ENCODE results near the gene CFD.

The CFD gene

DNA sequence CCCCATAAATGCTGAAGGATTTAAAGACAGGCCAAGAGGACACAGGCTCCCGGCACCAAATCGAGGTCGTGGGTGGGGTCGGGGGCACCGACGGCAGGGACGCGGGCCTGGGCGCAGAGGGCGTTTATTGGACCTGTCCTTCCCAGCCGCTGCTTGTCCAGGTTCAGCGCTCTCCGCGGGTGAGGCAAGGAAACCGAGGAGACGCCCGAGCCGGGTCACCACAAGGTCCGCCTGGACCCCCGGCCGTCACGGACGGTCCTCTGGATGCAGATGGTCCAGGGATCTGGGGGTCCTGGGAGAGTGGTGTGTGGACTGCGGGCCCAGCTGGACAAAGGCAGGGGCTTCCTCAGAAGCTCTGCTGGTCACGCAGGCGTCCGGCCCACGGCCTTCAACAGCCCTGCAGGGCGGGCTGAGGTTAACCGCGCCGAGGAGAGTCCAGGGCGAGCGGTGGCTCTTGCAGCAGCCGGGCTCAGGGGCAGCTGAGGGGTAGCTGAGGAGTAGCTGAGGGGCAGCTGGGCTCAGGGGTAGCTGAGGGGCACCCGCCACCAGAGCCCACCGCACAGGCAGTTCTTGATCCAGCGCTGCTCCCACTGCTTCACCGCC is 8.5 kb downstream of the CFD start:
- Histone ChIP-seq H3K9me3 (ENCODE audit: control insufficient read depth, insufficient read depth, low read depth, low read length) (no peaks in the 10 kb centered on the region), H3K4me3 (ENCODE audit: low read depth, low read length) (no peak overlapping the region), H3K4me1 (ENCODE audit: control insufficient read depth, insufficient read depth, low read length) (no peaks in the 10 kb centered on the region; the same call in 1 of the 2 replicates), H3K36me3 (ENCODE audit: control insufficient read depth in 2 of 2, insufficient read depth in 1 of 2, low read length in 2 of 2) (peaks cover 7 to 38% of the 10 kb centered on the region in 2 experiments; a peak in 2 of 3 replicates), H3K27ac (ENCODE audit: extremely low read depth, low read depth, low read length) (no peak overlapping the region)
- TF ChIP-seq ZNF280C (tag by site-specific recombination; IDR thresholded peaks at IDR 0.05) (no peak), OSR2 (tag by site-specific recombination; IDR thresholded peaks at IDR 0.05) (no peak), ZNF394 (tag by site-specific recombination; IDR thresholded peaks at IDR 0.05; ENCODE audit: borderline replicate concordance) (peak; percentile 96)
- CTCF ChIA-PET: no interaction called here
- POLR2A ChIA-PET: interaction anchor here (0.5 kb wide), 1 partner anchor 51 kb away, joined by 5 read pairs; no protein-coding TSS in a partner anchor

DNA sequence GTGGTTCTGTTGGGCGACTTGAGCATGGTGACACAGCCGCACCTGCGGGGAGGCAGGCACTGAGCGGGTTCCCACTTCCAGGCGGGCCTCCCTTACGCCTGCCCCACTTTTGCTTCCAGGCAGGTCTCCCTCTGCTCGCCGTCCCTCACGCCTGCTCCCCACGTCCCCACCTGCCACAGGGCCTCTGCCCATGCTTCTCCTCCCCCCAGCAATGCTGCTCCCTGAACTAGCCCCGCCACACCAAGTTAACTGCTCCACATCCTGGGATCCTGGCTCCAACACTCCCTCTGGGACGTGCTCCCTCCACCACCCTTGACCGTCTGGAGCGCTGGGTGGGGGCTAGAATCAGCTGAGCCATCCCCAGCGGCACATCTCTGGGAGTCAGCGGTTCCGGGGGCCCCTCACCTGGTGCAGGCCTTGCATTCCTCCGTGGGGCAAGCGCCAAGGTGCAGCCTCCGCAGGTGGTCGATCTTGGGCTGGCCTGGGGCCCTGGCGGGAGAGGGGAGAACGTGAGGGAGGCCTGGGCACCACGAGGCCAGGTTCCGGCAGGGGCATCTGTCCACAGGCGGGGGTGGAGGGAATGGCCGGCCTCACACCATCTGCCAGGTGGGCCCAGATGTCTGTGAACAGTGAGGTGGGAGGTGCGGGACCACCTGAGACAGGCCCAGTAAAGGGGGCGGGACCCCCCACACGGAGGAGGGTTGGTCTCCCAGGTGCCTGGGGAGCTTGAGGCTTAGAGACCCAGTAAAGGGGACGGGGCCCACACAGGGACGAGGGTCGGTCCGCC is 9.2 kb downstream of the CFD start:
- 0 out of 2 replicates have a peak overlapping the region, but pooled peaks have one; percentile 14 for H3K27ac ChIP-seq (ENCODE audit: extremely low read depth, low read depth, low read length)

More for the DNA sequence above, 9.2 kb downstream of the CFD start:
- Histone ChIP-seq H3K9me3 (ENCODE audit: control insufficient read depth, insufficient read depth, low read depth, low read length) (no peaks in the 10 kb centered on the region), H3K4me1 (ENCODE audit: control insufficient read depth, insufficient read depth, low read length) (no peaks in the 10 kb centered on the region; the same call in 1 of the 2 replicates), H3K36me3 (ENCODE audit: control insufficient read depth in 2 of 2, insufficient read depth in 1 of 2, low read length in 2 of 2) (peaks cover 7 to 41% of the 10 kb centered on the region in 2 experiments; a peak in 2 of 3 replicates), H3K4me3 (ENCODE audit: low read depth, low read length) (no peak overlapping the region)
- TF ChIP-seq ZNF513 (tag by site-specific recombination; IDR thresholded peaks at IDR 0.05) (no peak), GLIS1 (tag by site-specific recombination; IDR thresholded peaks at IDR 0.05) (peak; percentile 40; the same call in 1 of the 2 replicates), ZNF623 (tag by site-specific recombination; IDR thresholded peaks at IDR 0.05) (peak; percentile 58), ZFP69B (tag by site-specific recombination; IDR thresholded peaks at IDR 0.05) (peak; percentile 88), ZNF692 (tag by site-specific recombination; IDR thresholded peaks at IDR 0.05) (peak; percentile 95), SCRT2 (tag by site-specific recombination; IDR thresholded peaks at IDR 0.05) (peak; percentile 74), ZNF394 (tag by site-specific recombination; IDR thresholded peaks at IDR 0.05; ENCODE audit: borderline replicate concordance) (peak; percentile 51; the same call in 1 of the 2 replicates), ZNF302 (tag by site-specific recombination; IDR thresholded peaks at IDR 0.05; ENCODE audit: low read depth) (no peak), ZNF544 (tag by site-specific recombination; IDR thresholded peaks at IDR 0.05) (no peak), ZNF600 (tag by site-specific recombination; IDR thresholded peaks at IDR 0.05) (peak; percentile 15; the same call in 1 of the 2 replicates)
- ChIA-PET CTCF (no interaction called here), POLR2A (no interaction called here)
